Muscle layer of duodenum (tissue), 2 donors: Measurements from ENCODE around the gene CLTRN.
"Not testable (repeated sequence)": the region's sequence is repeated elsewhere in the genome, so short reads cannot be mapped to it uniquely, and the experiment has no call there.

Experiments
- H3K27ac ChIP-seq: one replicate; pipeline ENCODE4 v1.7.0; 2013; ENCODE audit warnings: mild to moderate bottlenecking, low read length
- H3K27me3 ChIP-seq: one replicate; pipeline ENCODE4 v1.7.0; 2013; ENCODE audit warnings: low read depth, mild to moderate bottlenecking, control low read depth, low read length
- H3K36me3 ChIP-seq, 2 donors: one replicate each; pipeline ENCODE4 v1.7.0; 2013; ENCODE audit warnings: low read length in 2 of 2, control low read depth in 1 of 2, mild to moderate bottlenecking in 1 of 2; ENCODE audit not compliant: insufficient read depth in 2 of 2, control insufficient read depth in 1 of 2
- H3K4me1 ChIP-seq, 2 donors: one replicate each; pipeline ENCODE4 v1.7.0; 2013; ENCODE audit warnings: low read length in 2 of 2, mild to moderate bottlenecking in 2 of 2, control low read depth in 1 of 2, moderate library complexity in 1 of 2; ENCODE audit not compliant: insufficient read depth in 2 of 2, control insufficient read depth in 1 of 2
- H3K4me3 ChIP-seq, 2 donors: one replicate each; pipeline ENCODE4 v1.7.0; 2013; ENCODE audit warnings: low read length in 2 of 2, low read depth in 1 of 2, mild to moderate bottlenecking in 1 of 2
- H3K9me3 ChIP-seq, 2 donors: one replicate each; pipeline ENCODE4 v1.7.0; 2013; ENCODE audit warnings: low read length in 2 of 2, control low read depth in 1 of 2, mild to moderate bottlenecking in 1 of 2; ENCODE audit not compliant: control insufficient read depth in 1 of 2
- donor health status: healthy.

Gene CLTRN

DNA sequence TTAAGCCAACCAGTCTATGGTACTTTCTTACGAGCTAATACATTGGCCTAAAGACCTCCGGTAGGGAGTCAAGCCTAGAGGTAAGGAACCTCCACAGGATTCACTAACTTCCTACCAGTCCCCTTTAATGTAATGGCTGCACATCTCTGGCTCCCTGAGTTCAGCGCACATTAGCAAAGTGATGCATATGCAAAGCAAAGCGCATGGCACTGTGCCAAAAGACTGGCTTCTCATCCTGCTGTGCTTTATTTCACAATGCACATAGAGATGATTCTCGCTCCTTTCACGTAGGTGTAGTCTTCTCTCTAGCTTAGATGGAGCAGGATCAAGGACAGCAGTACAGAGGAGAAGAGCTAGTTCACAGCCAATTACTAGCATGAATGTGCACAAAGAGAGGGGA, 14.6 kb upstream of the CLTRN start:
- Histone ChIP-seq H3K36me3 (peaks cover 0 to 9% of the 10 kb centered on the region in 2 donors), H3K27ac (no peak overlapping the region), H3K9me3 (no peaks in the 10 kb centered on the region), H3K4me1 (peaks cover 0 to 14% of the 10 kb centered on the region in 2 donors), H3K27me3 (no peaks in the 10 kb centered on the region), H3K4me3 (no peak overlapping the region)

DNA sequence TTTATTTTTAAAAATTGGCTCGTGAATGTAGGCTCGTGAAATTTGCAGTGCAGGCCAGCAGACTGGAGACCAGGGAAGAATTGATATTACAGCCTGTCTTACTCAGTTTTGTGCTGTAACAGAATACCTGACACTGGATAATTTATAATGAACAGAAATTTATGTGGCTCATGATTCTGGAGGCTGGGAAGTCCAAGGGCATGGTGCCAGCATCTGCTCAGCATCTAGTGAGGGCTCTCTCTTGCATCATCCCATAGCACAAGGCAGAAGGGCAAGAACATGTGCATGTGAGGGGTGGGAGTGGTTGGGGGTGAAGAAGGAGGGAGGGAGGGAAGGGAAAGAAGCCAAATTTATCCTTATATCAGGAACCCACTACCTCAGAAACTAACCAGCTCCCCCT, 13.7 kb upstream of the CLTRN start:
- H3K27me3 ChIP-seq, result no peaks in the 10 kb centered on the region

DNA sequence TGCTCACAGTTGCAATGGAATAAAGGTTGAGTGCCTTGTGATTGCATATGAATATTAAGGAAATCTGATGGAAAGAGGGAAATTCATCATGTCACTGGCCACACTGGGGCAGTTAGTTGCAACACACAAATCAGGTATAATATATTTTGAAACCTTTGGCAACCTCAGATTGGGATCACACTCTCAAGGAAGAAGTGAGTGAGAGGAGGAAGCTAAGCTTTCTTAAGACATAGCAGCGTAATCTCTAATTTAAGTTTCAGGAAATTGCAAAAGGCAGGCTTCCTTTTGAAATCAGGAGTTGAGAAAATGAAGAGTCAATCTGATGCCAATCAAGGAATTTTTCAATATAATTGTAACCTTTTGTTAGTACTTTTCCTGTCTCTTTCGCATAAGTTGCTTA, 12.3 kb upstream of the CLTRN start:
- Histone ChIP-seq H3K27me3 (no peaks in the 10 kb centered on the region), H3K27ac (no peak overlapping the region), H3K4me1 (peaks cover 0 to 14% of the 10 kb centered on the region in 2 donors), H3K4me3 (peak overlapping the region; percentile 77 to 87), H3K9me3 (no peaks in the 10 kb centered on the region), H3K36me3 (peaks cover 0 to 9% of the 10 kb centered on the region in 2 donors)

More for the DNA sequence above, 13.7 kb upstream of the CLTRN start:
- peaks cover 0 to 9% of the 10 kb centered on the region in 2 donors for H3K36me3 ChIP-seq
- peaks cover 0 to 14% of the 10 kb centered on the region in 2 donors for H3K4me1 ChIP-seq
- no peak overlapping the region for H3K27ac ChIP-seq
- H3K4me3 ChIP-seq, result no peak overlapping the region
- no peaks in the 10 kb centered on the region for H3K9me3 ChIP-seq

DNA sequence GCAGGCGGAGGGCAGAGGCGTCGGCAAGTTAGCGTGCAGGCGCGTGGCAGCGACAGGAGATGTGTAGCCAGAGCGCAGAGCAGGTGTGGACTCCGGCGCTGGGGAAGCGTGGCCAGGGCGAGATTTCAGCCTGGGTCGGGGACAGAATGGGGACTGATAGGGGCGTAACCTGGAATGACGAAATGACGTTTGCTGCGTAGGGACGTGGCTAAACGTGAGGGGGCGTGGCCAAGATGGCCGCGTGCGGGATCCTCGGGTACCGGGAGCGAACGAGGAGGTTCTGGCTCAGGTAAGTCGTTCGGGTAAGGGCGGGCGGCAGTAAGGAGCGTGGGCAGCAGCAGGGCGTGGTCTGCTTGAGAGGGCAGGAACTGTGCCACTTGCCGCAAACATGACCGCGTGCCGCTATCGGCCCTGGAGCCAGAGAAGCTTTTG, 10.9 kb upstream of the CLTRN start:
- Histone ChIP-seq H3K36me3 (peaks cover 0 to 9% of the 10 kb centered on the region in 2 donors), H3K27ac (peak overlapping the region; percentile 99), H3K4me3 (peak overlapping the region; percentile 77 to 87), H3K27me3 (no peaks in the 10 kb centered on the region), H3K9me3 (no peaks in the 10 kb centered on the region), H3K4me1 (peaks cover 0 to 14% of the 10 kb centered on the region in 2 donors)

DNA sequence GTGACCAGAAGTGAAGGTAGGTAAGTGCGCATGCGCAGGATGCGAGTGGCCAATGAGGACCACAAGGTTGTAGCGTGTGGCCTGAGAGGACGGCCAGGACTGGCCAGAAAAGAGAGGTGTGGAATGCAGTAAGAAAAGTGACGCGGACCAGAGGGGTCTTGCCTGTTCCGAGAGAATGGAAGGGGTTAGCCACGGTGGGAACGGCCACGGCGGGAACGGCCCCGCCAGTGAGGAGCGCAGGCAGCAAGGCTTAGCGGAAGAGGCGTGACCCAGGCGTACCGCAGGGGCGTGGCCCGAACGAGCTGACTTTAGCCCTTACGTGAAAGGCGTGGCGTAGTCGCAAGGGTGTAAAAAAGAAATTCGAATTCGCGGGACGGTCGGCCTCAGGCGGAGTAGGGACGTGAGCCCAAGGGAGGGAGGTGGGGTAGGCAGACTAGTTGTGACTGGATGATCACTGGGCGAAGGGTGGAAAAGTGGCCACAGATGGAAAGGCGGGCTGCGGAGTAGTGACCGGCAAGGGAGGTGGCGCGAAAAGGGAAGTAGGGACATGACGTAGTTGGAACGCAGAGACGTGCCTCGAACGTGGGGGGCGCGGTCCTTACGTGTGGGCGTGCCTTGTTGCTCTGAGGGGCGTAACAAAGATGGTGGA, 10.4 kb upstream of the CLTRN start:
- H3K4me3 ChIP-seq, result peak overlapping the region; percentile 77 to 87
- H3K27ac ChIP-seq, result peak overlapping the region; percentile 99
- H3K36me3 ChIP-seq, result peaks cover 0 to 9% of the 10 kb centered on the region in 2 donors
- peaks cover 0 to 14% of the 10 kb centered on the region in 2 donors for H3K4me1 ChIP-seq
- no peaks in the 10 kb centered on the region for H3K27me3 ChIP-seq
- H3K9me3 ChIP-seq, result no peaks in the 10 kb centered on the region

DNA sequence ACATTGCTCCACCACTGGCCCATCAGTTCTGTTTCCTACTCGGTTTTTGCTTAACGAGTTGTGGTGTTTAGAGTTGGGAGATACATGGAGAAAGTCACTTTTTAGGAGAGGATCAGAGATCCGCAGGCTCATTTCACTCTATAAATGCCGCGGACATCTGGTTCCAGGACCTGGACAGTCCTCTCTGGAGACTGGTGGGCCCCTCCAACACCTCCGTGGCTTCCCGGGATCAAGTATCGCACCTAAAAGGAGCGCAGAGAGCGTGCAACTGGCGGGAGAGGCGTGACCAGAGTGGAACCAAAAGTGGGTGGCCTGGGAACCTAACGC, 9.9 kb upstream of the CLTRN start:
- Histone ChIP-seq H3K27ac (peak overlapping the region; percentile 99), H3K4me1 (peaks cover 0 to 14% of the 10 kb centered on the region in 2 donors), H3K27me3 (no peaks in the 10 kb centered on the region), H3K9me3 (no peaks in the 10 kb centered on the region), H3K36me3 (peaks cover 0 to 9% of the 10 kb centered on the region in 2 donors), H3K4me3 (peak overlapping the region; percentile 77 to 87)

DNA sequence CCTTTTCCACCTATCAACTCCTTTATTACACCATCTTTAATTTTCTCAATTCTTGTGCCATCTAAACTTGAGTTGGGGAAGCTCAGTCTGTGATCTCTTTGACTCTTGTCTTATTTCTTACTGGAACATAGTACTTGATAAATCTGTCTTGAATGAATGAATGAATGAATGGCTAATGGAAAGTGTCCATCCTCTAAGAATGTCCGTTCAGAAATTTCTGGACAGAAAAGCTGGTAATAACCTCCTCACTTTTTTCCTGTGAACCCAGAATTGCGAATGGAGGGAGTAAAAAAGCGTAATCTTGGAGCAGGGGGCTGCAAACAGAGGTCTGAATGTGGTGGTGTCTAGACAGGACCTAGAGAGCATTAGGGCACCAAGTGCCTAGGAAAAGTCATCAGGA, 9.4 kb upstream of the CLTRN start:
- Histone ChIP-seq H3K9me3 (no peaks in the 10 kb centered on the region), H3K4me1 (peaks cover 0 to 10% of the 10 kb centered on the region in 2 donors), H3K36me3 (peaks cover 0 to 9% of the 10 kb centered on the region in 2 donors), H3K27me3 (no peaks in the 10 kb centered on the region), H3K27ac (peak overlapping the region; percentile 99), H3K4me3 (peak overlapping the region; percentile 77 to 87)

DNA sequence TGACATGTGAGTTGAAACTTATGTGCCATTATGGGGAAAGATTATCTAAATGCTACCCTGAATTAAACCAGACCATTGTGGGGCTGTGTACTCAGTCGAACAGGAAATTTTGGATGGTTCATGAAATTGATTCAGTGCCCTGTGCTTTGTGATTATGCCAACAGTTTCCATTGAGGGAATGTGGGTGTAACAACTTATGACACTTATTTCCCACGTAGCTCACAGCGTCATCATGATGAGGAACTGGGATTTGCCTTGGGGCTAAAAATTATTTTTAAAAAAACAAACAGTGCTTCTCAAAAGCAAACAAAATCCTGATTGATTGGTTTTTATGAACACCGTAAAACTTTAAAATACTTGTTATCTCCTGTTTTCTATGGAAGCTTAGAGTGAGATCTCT, 8.3 kb upstream of the CLTRN start:
- Histone ChIP-seq H3K4me1 (peaks cover 0 to 10% of the 10 kb centered on the region in 2 donors), H3K36me3 (peaks cover 0 to 9% of the 10 kb centered on the region in 2 donors), H3K27ac (no peak overlapping the region), H3K4me3 (no peak overlapping the region), H3K27me3 (no peaks in the 10 kb centered on the region), H3K9me3 (no peaks in the 10 kb centered on the region)

DNA sequence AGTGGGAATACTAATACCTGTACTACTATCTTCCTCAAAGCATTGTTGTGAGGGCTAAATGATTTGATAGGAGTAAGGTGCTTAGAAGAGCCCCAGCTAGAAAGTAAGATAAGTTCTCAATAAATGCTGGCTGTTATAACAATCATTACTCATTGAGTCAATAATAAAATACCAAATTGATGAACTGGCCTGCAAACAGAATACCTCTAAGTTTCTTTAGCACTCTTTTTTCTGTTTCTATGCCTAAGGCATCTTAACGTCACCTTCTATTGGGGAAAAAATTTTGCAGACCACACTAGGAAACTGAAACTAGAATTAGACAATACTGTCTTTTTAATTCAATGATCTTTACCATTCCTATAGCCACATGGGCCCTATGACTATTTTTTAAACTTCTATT, 1.2 kb downstream of the CLTRN start:
- Histone ChIP-seq H3K27ac (no peak overlapping the region), H3K27me3 (no peaks in the 10 kb centered on the region), H3K4me3 (no peak overlapping the region), H3K4me1 (no peaks in the 10 kb centered on the region), H3K36me3 (no peaks in the 10 kb centered on the region), H3K9me3 (no peaks in the 10 kb centered on the region)

DNA sequence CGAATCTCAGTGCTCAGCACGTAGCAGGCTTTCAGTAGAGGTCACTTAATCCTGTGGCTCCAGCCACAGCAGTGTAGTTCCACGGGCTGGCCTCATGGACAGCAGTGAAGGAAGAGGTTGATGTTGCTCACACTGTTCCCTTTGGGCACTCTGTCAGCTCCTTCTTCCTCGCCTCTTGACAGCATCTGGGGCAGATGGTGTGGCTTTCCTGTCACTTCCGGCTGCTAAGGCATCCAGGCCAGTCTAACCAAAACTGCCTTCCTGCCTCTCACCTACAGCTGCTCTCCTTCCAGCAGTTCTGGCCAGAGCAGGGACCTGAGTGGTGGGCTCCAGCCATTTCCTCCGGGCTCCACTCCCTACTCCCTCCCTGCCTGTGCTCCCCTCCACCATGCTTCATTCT, 9.8 kb downstream of the CLTRN start:
- not testable (repeated sequence) for H3K9me3 ChIP-seq, H3K4me3 ChIP-seq, H3K4me1 ChIP-seq, H3K27me3 ChIP-seq, H3K36me3 ChIP-seq, H3K27ac ChIP-seq

DNA sequence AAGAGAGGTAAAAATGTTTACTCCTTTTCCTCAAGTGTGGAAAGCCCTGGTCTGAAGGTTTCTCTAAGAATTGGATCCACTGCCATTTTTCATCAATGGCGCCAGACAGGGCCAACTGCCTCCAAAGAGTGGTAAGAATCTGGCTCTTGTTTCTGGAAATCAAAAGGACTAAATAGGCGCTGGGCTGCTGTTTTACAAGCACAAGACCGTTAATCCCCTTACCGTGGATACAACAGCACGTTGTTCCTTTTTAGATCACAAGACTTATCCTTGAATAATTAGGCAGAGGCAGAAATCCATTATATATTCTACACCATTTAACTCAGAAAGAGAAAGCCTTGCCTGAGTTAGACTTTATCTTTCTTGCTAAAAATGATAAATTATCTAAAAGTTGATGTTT, 10.6 kb downstream of the CLTRN start:
- no peaks in the 10 kb centered on the region for H3K4me1 ChIP-seq
- no peak overlapping the region for H3K27ac ChIP-seq
- H3K36me3 ChIP-seq, result no peaks in the 10 kb centered on the region
- H3K4me3 ChIP-seq, result no peak overlapping the region
- no peaks in the 10 kb centered on the region for H3K27me3 ChIP-seq
- H3K9me3 ChIP-seq, result no peaks in the 10 kb centered on the region

DNA sequence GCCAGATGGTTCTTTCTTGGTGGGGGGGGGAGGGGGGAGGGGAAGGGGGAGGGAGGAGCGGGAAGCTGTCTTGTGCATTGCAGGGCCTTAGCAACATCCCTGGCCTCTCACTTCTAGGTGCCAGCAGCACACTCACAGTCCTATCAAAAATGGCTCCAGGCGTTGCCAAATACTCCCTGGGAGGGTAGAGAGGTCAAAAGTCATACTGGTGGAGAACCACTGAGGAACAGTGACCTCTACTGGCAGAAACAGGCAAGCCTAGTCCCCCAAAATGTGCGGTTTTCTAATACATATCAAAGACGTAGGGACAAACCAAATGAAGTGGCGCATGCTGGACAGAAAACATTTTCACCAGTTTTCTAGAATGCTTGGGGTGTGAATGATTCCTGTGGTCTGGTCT, 17.1 kb downstream of the CLTRN start:
- not testable (repeated sequence) for H3K27ac ChIP-seq, H3K27me3 ChIP-seq

More for the DNA sequence above, 17.1 kb downstream of the CLTRN start:
- not testable (repeated sequence) for H3K4me3 ChIP-seq, H3K9me3 ChIP-seq, H3K36me3 ChIP-seq, H3K4me1 ChIP-seq
